HEK293 (cell line): ENCODE measurements around the gene GOLIM4.

Experiments used
- CTCF ChIA-PET: fragments of 350-600 bp; formaldehyde crosslinking; extraction: SDS; loops from one replicate; lab custom pipeline; 2021; ENCODE audit warnings: antibody characterized with exemption; lab: Yijun Ruan, JAX
- POLR2A ChIA-PET: fragments of 300-600 bp; formaldehyde crosslinking; extraction: SDS; loops from one replicate; lab custom pipeline; 2020; ENCODE audit warnings: antibody characterized with exemption, inconsistent platforms; lab: Yijun Ruan, JAX
- H3K27ac ChIP-seq: fragments of 200-500 bp; sonication (Bioruptor generic); 2 replicates; pipeline ENCODE4 v1.5.1; 2014; ENCODE audit warnings: low read depth, low read length, control low read depth, inconsistent platforms; ENCODE audit errors: extremely low read depth
- H3K36me3 ChIP-seq, 2 experiments: fragments of 200-500 bp in 1 of 2; sonication (Bioruptor generic) in 1 of 2; 1 replicate in 1 of 2; 2 replicates in 1 of 2; pipeline ENCODE4 v1.5.1; 2014 to 2017; ENCODE audit warnings: inconsistent platforms in 2 of 2, low read length in 2 of 2; ENCODE audit not compliant: control insufficient read depth in 2 of 2, insufficient read depth in 1 of 2
- H3K4me1 ChIP-seq: fragments of 200-500 bp; sonication (Bioruptor generic); 2 replicates; pipeline ENCODE4 v1.5.1; 2014; ENCODE audit warnings: mild to moderate bottlenecking, low read length, inconsistent platforms; ENCODE audit not compliant: control insufficient read depth, insufficient read depth
- H3K4me3 ChIP-seq: 2 replicates; pipeline ENCODE4 v1.5.1; 2011; ENCODE audit warnings: low read depth, mild to moderate bottlenecking, control low read depth, low read length, moderate library complexity
- H3K9me3 ChIP-seq: fragments of 200-500 bp; sonication (Bioruptor generic); 2 replicates; pipeline ENCODE4 v1.5.1; 2014; ENCODE audit warnings: low read depth, low read length, inconsistent platforms; ENCODE audit not compliant: control insufficient read depth, insufficient read depth
- PRDM6 ChIP-seq: fragments of 450-650 bp; formaldehyde crosslinking; IDR thresholded peaks from 2 replicates; pipeline ENCODE4 v1.5.1; 2017; ENCODE audit warnings: missing biosample characterization, missing genetic modification characterization
- SP3 ChIP-seq: fragments of 450-650 bp; formaldehyde crosslinking; IDR thresholded peaks from 2 replicates; pipeline ENCODE4 v1.5.1; 2016; ENCODE audit warnings: missing biosample characterization, missing genetic modification characterization
- ZBTB11 ChIP-seq: fragments of 450-650 bp; formaldehyde crosslinking; conservative IDR thresholded peaks from 2 replicates; pipeline ENCODE4 v1.5.1; 2016; ENCODE audit warnings: low read depth, missing biosample characterization, missing genetic modification characterization
- ZFP69B ChIP-seq: fragments of 450-650 bp; formaldehyde crosslinking; IDR thresholded peaks from 2 replicates; pipeline ENCODE4 v1.5.1; 2016; ENCODE audit warnings: missing biosample characterization, missing genetic modification characterization
- ZNF19 ChIP-seq: fragments of 450-650 bp; formaldehyde crosslinking; IDR thresholded peaks from 2 replicates; pipeline ENCODE4; 2016; ENCODE audit warnings: missing biosample characterization, missing genetic modification characterization, low read depth
- ZNF324 ChIP-seq: fragments of 450-650 bp; formaldehyde crosslinking; IDR thresholded peaks from 2 replicates; pipeline ENCODE4 v1.5.1; 2016; ENCODE audit warnings: missing biosample characterization, missing genetic modification characterization
- ZNF514 ChIP-seq: fragments of 450-650 bp; formaldehyde crosslinking; IDR thresholded peaks from 2 replicates; pipeline ENCODE4 v1.5.1; 2016; ENCODE audit warnings: missing biosample characterization, missing genetic modification characterization
- ZNF518A ChIP-seq: fragments of 450-650 bp; formaldehyde crosslinking; conservative IDR thresholded peaks from 2 replicates; pipeline ENCODE4 v1.5.1; 2016; ENCODE audit warnings: low read depth, missing biosample characterization, missing genetic modification characterization
- ZNF626 ChIP-seq: fragments of 450-650 bp; sonication (Bioruptor Pico); formaldehyde crosslinking; IDR thresholded peaks from 2 replicates; pipeline ENCODE4 v1.5.1; 2018; ENCODE audit warnings: missing biosample characterization, missing genetic modification characterization, inconsistent platforms
- ZNF654 ChIP-seq: fragments of 450-650 bp; formaldehyde crosslinking; IDR thresholded peaks from 2 replicates; pipeline ENCODE4 v1.5.1; 2016; ENCODE audit warnings: low read depth, missing biosample characterization, missing genetic modification characterization

GOLIM4 gene

GRCh38 chr3:168044049-168044448 is 51.7 kb downstream of the GOLIM4 start:
- H3K9me3 ChIP-seq, result no peaks in the 10 kb centered on the region
- peaks cover 0 to 25% of the 10 kb centered on the region in 2 experiments; a peak in 2 of 3 replicates for H3K36me3 ChIP-seq
- H3K4me3 ChIP-seq, result no peak overlapping the region
- CTCF ChIA-PET, result interaction anchor here (0.8 to 1.7 kb wide), 3 partner anchors 16 to 117 kb away, joined by 3 to 5 read pairs (median 4); no protein-coding TSS in a partner anchor
- TF ChIP-seq ZNF626 (tag by site-specific recombination) (no peak), SP3 (no peak), PRDM6 (tag by site-specific recombination) (peak; percentile 16; the same call in 1 of the 2 replicates), ZNF514 (tag by site-specific recombination) (no peak)
- TF ChIP-seq, all 188 proteins: peak for 1
- no peak overlapping the region for H3K27ac ChIP-seq
- H3K4me1 ChIP-seq, result 0 out of 2 replicates have a peak, but pooled peaks cover 5% of the 10 kb centered on the region
- POLR2A ChIA-PET, result no interaction called here

GRCh38 chr3:168040607-168041208 is 55.0 kb downstream of the GOLIM4 start:
- POLR2A ChIA-PET, result no interaction called here

More at GRCh38 chr3:168040607-168041208, 55.0 kb downstream of the GOLIM4 start:
- Histone ChIP-seq H3K27ac (no peak overlapping the region), H3K4me1 (0 out of 2 replicates have a peak, but pooled peaks cover 2% of the 10 kb centered on the region), H3K36me3 (peaks cover 0 to 48% of the 10 kb centered on the region in 2 experiments; a peak in 2 of 3 replicates), H3K4me3 (no peak overlapping the region), H3K9me3 (no peaks in the 10 kb centered on the region)
- no peak for TF ChIP-seq ZNF19 (tag by site-specific recombination)
- TF ChIP-seq ZFP69B (tag by site-specific recombination), result no peak
- no peak for TF ChIP-seq ZBTB11 (tag by site-specific recombination)
- no peak for TF ChIP-seq ZNF518A (tag by site-specific recombination)
- peak; percentile 48 for TF ChIP-seq ZNF654
- no peak for TF ChIP-seq ZNF324 (tag by site-specific recombination)
- CTCF ChIA-PET, result interaction anchor here (0.5 to 2.7 kb wide), 35 partner anchors 9 to 634 kb away, joined by 3 to 25 read pairs (median 4); no protein-coding TSS in a partner anchor
